CD4-positive, alpha-beta T cell treated with Interleukin-12 subunit alpha and Interleukin-12 subunit beta, for 1 hour (primary cell): ENCODE data around the gene C4orf50.

Source experiments
- DNase-seq: peaks from one replicate; pipeline ENCODE4 v3.0.0-alpha.2; 2020

C4orf50 gene

GRCh38 chr4:5933996-5934831 lies 84.0 kb downstream of the C4orf50 start:
- DNase-seq = no peak

- DNase-seq = no peak
These were observed 85.1 kb downstream of the C4orf50 start for GRCh38 chr4:5933116-5933515.

GRCh38 chr4:5932035-5932568 lies 86.1 kb downstream of the C4orf50 start:
- no peak for DNase-seq

- no peak for DNase-seq
These were observed 86.7 kb downstream of the C4orf50 start for GRCh38 chr4:5931526-5931925.

- DNase-seq = no peak
These were observed 87.4 kb downstream of the C4orf50 start for GRCh38 chr4:5930876-5931275.

GRCh38 chr4:5930456-5930855 lies 87.8 kb downstream of the C4orf50 start:
- no peak for DNase-seq

- DNase-seq = no peak
These were observed 89.3 kb downstream of the C4orf50 start for GRCh38 chr4:5928844-5929420.

- no peak for DNase-seq
These were observed 90.0 kb downstream of the C4orf50 start for GRCh38 chr4:5928274-5928673.

- DNase-seq = no peak
These were observed 90.5 kb downstream of the C4orf50 start for GRCh38 chr4:5927747-5928146.

GRCh38 chr4:5927116-5927515 lies 91.1 kb downstream of the C4orf50 start:
- no peak for DNase-seq

GRCh38 chr4:5926598-5926997 lies 91.6 kb downstream of the C4orf50 start:
- DNase-seq = no peak

GRCh38 chr4:5925419-5926200 lies 92.6 kb downstream of the C4orf50 start:
- no peak for DNase-seq

GRCh38 chr4:5924461-5925125 lies 93.6 kb downstream of the C4orf50 start:
- no peak for DNase-seq

GRCh38 chr4:5923376-5923775 lies 94.9 kb downstream of the C4orf50 start:
- no peak for DNase-seq

GRCh38 chr4:5922556-5922955 lies 95.7 kb downstream of the C4orf50 start:
- DNase-seq = no peak

- DNase-seq = no peak
These were observed 96.2 kb downstream of the C4orf50 start for GRCh38 chr4:5921981-5922380.

GRCh38 chr4:5921101-5921980 lies 96.9 kb downstream of the C4orf50 start:
- DNase-seq = no peak

GRCh38 chr4:5919571-5919970 lies 98.7 kb downstream of the C4orf50 start:
- no peak for DNase-seq

GRCh38 chr4:5919044-5919443 lies 99.2 kb downstream of the C4orf50 start:
- DNase-seq = no peak

GRCh38 chr4:5918331-5918985 lies 99.8 kb downstream of the C4orf50 start:
- DNase-seq = no peak

GRCh38 chr4:5917672-5918071 lies 100.6 kb downstream of the C4orf50 start:
- DNase-seq = no peak
